Smooth muscle cell of bladder (primary cell): Measurements from ENCODE around the gene CNPY1. TPM values are rescaled to one million over a fixed set of nuclear protein-coding genes. Genes with fewer than 3 reads are reported as not detected.

Experiments
- total RNA-seq: library from RNA; depleted of rRNA; stranded (reverse); fragments of >200 nt; gene quantifications from 2 replicates; pipeline ENCODE4 v1.2.3, GENCODE V29; 2014

Gene CNPY1
- total RNA-seq: not detected in 2 replicates

GRCh38 chr7:155546449-155546848 is at the start of gene CNPY1:
TSS of gene CNPY1 (minus strand) at chr7:155546559. CDS start at chr7:155545929, 630 bp downstream.

GRCh38 chr7:155458111-155458877 is 88.1 kb downstream of the CNPY1 start, which contains the start of gene EN2:
TSS of gene EN2 (plus strand) at chr7:155458129. CDS start at chr7:155458378, 249 bp downstream.

Other genes with a start within 250 kb of the CNPY1 start
- gene INSIG1, start 248.7 kb downstream of the CNPY1 start, total RNA-seq: 237 and 290 TPM in 2 replicates
- gene EN2, start 88.4 kb downstream of the CNPY1 start, total RNA-seq: under 0.01 TPM in 1 of 2 replicates, not detected in the other
- gene RBM33, start 98.1 kb upstream of the CNPY1 start, total RNA-seq: 22.2 and 24.4 TPM in 2 replicates